ENCODE data around the gene IFI27L2. TPM values are rescaled to one million over a fixed set of nuclear protein-coding genes. Genes with fewer than 3 reads are reported as not detected.

IFI27L2 gene
- total RNA-seq, 1 donor from 2014 or later, result 23.7 TPM

DNA sequence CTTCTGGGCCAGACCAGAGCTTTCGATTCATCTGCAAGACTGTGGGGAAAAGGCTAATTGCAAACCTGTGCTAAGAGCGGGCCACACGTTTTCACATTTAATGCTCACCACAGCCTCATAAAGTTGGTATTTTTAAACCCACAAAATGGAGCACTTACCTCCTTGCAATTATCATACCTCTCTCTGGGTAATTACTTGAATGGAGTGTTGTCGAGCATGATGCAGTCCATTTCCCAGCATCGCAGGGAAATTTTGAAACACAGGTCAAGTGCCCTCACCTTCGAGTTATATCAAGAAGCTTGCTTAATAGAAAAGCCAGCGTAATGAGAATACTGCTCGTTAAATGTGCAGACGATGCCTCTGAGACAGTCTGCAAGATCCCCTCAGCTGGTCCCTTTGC is 8.8 kb upstream of the IFI27L2 start:
- no peaks in the 10 kb centered on the region for H3K36me3 Mint-ChIP-seq (ENCODE audit: low read depth, unreplicated experiment)
- H3K9me3 Mint-ChIP-seq (ENCODE audit: unreplicated experiment), result no peaks in the 10 kb centered on the region
- no peak overlapping the region for H3K27ac Mint-ChIP-seq (ENCODE audit: unreplicated experiment)
- H3K4me3 Mint-ChIP-seq (ENCODE audit: unreplicated experiment), result no peak overlapping the region
- H3K4me1 Mint-ChIP-seq (ENCODE audit: unreplicated experiment), result no peaks in the 10 kb centered on the region
- TF ChIP-seq, protein P1, sequence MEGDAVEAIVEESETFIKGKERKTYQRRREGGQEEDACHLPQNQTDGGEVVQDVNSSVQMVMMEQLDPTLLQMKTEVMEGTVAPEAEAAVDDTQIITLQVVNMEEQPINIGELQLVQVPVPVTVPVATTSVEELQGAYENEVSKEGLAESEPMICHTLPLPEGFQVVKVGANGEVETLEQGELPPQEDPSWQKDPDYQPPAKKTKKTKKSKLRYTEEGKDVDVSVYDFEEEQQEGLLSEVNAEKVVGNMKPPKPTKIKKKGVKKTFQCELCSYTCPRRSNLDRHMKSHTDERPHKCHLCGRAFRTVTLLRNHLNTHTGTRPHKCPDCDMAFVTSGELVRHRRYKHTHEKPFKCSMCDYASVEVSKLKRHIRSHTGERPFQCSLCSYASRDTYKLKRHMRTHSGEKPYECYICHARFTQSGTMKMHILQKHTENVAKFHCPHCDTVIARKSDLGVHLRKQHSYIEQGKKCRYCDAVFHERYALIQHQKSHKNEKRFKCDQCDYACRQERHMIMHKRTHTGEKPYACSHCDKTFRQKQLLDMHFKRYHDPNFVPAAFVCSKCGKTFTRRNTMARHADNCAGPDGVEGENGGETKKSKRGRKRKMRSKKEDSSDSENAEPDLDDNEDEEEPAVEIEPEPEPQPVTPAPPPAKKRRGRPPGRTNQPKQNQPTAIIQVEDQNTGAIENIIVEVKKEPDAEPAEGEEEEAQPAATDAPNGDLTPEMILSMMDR (IDR thresholded peaks at IDR 0.05; ENCODE audit: unreplicated experiment), result no peak
- DNase-seq (ENCODE audit: low spot score), result no peak
- peaks cover 4% of the 10 kb centered on the region for H3K27me3 Mint-ChIP-seq (ENCODE audit: unreplicated experiment)

- H3K4me1 Mint-ChIP-seq (ENCODE audit: unreplicated experiment), result no peaks in the 10 kb centered on the region
These were observed 7.3 kb upstream of the IFI27L2 start for GRCh38 chr14:94136575-94137331.

GRCh38 chr14:94135476-94135875 is 6.1 kb upstream of the IFI27L2 start:
- TF ChIP-seq, protein P1 (IDR thresholded peaks at IDR 0.05; ENCODE audit: unreplicated experiment), result no peak
- H3K27ac Mint-ChIP-seq (ENCODE audit: unreplicated experiment), result no peak overlapping the region
- no peaks in the 10 kb centered on the region for H3K27me3 Mint-ChIP-seq (ENCODE audit: unreplicated experiment)
- no peak overlapping the region for H3K4me3 Mint-ChIP-seq (ENCODE audit: unreplicated experiment)
- no peaks in the 10 kb centered on the region for H3K36me3 Mint-ChIP-seq (ENCODE audit: low read depth, unreplicated experiment)
- H3K9me3 Mint-ChIP-seq (ENCODE audit: unreplicated experiment), result no peaks in the 10 kb centered on the region
- no peaks in the 10 kb centered on the region for H3K4me1 Mint-ChIP-seq (ENCODE audit: unreplicated experiment)
- DNase-seq (ENCODE audit: low spot score), result no peak

More at GRCh38 chr14:94136575-94137331, 7.3 kb upstream of the IFI27L2 start:
- H3K27ac Mint-ChIP-seq (ENCODE audit: unreplicated experiment), result no peak overlapping the region
- H3K36me3 Mint-ChIP-seq (ENCODE audit: low read depth, unreplicated experiment), result no peaks in the 10 kb centered on the region
- peaks cover under 1% of the 10 kb centered on the region for H3K27me3 Mint-ChIP-seq (ENCODE audit: unreplicated experiment)
- TF ChIP-seq, protein P1 (IDR thresholded peaks at IDR 0.05; ENCODE audit: unreplicated experiment), result peak; percentile 96
- H3K4me3 Mint-ChIP-seq (ENCODE audit: unreplicated experiment), result no peak overlapping the region
- DNase-seq (ENCODE audit: low spot score), result peak; percentile 88
- H3K9me3 Mint-ChIP-seq (ENCODE audit: unreplicated experiment), result no peaks in the 10 kb centered on the region

GRCh38 chr14:94132285-94132887 is 3.0 kb upstream of the IFI27L2 start:
- Mint-ChIP-seq H3K36me3 (ENCODE audit: low read depth, unreplicated experiment) (no peaks in the 10 kb centered on the region), H3K9me3 (ENCODE audit: unreplicated experiment) (no peaks in the 10 kb centered on the region), H3K27ac (ENCODE audit: unreplicated experiment) (no peak overlapping the region), H3K4me1 (ENCODE audit: unreplicated experiment) (peaks cover 8% of the 10 kb centered on the region), H3K27me3 (ENCODE audit: unreplicated experiment) (peaks cover 1% of the 10 kb centered on the region), H3K4me3 (ENCODE audit: unreplicated experiment) (no peak overlapping the region)
- TF ChIP-seq, protein P1 (IDR thresholded peaks at IDR 0.05; ENCODE audit: unreplicated experiment), result peak; percentile 97
- peak; percentile 66 for DNase-seq (ENCODE audit: low spot score)

All from endothelial cell (in vitro differentiated cells).